GM19239 (cell line): ENCODE measurements around the gene UBAP2.
"Not testable (repeated sequence)": the region's sequence is repeated elsewhere in the genome, so short reads cannot be mapped to it uniquely, and the experiment has no call there.

Experiments used
- DNase-seq: peaks from one replicate; pipeline ENCODE4 v3.0.0; 2011; ENCODE audit warnings: low spot score; ENCODE audit not compliant: insufficient read length
- FAIRE-seq: peaks from 2 replicates; lab custom pipeline; 2011; peaks lifted over from hg19 to GRCh38; lab: Jason Lieb, UNC

The UBAP2 gene

DNA sequence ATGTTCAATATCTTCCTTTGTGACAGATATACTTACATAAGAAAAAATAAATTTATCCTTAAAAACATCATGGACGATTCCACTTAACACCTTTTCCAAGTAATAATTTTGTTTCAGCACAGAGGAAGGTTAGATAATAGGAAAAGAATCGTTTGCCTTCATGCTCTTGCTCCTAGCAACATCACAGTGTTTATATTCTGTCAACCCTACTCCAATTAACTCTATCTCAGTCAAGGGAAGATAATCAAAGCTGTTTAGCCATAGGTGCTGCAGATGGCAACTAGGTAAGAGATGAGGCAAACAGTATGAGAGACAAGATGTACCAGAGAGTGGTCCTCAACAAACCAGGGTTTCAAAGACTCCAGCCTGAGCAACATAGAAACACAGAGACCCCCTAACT, 55.6 kb downstream of the UBAP2 start:
- DNase-seq (no peak), FAIRE-seq (peak; percentile 26)

DNA sequence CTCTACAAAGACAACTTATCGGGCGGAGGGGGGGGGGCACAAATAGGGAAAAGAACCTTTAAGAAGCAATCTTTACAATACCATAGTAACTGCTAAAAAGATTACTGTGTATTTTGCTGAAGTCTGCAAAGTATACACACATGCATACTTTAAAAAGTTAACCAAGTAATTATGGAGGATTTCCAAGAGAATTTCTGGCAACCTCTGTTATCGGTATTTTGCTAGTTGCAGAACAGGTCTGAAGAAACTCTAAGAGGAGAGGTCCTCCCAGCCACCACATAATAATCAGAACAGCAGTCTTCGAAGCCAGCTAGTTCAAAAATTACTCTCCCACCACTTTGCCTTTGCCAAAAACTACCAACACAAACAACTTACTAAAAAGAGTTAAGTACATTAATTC, 56.1 kb downstream of the UBAP2 start:
- no peak for DNase-seq
- FAIRE-seq: no peak

DNA sequence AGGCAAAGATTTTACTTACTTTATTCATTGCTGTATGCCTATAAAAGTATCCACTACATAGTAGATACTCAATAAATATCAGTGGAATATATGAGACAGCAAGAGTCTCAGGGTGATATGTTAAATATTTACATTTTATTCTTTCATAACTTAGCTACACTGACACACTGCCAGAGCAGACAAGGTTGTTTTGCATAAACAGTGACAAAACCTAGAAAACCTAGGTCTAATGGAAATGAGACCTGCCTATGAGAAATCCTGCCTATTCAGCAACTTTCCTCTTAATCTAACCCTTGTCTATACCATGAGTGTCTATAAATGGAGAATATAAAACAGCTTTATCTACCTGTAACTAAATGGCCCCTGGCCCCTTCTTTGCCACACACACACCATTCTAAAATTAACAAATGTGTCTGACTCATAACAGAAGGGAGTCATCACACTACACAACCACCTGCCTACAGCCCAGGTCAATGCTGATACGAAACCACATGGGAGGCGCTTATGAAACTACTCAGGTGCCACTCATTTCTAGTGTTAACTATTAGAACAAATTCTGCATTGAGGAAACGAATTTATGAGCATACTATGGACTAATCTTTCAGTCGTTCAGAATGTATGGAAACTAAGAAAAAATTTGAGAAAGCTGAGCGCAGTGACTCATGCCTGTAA, 60.3 kb downstream of the UBAP2 start:
- FAIRE-seq (peak; percentile 98), DNase-seq (peak; percentile 60)

DNA sequence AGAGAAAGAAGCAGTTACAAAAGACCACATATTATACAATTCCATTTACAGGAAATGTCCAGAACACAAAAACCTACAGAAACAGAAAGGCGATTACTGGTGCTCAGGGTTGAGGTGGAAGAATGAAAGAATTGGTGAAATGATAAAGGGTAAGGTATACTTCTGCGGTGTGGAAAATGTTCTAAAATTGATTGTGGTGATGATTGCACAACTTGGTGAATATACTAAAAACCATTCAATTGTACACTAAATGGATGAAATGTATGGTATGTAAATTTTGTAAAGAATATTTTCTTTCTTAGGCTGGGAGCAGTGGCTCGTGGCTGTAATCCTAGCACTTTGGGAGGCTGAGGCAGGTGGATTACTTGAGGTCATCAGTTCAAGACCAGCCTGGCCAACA, 72.3 kb downstream of the UBAP2 start:
- FAIRE-seq (no peak), DNase-seq (no peak)

DNA sequence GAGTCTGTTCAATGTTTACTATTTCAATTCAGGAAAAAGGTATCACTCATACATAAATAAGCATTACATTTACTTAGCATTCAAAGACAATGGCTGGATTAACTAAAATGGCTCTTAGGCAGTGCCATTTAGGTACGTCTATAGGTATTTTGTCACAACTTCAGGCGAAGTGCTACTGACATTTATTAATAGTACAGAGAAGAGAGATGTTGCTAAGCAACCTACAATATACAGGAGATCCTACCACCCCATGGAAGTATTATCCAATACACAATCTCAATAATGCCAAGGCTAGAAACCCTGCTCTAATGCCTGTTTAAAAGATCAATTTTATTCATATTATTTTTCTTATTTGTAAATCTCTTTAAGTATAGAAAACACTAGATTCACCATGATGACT, 76.0 kb downstream of the UBAP2 start:
- FAIRE-seq: no peak
- no peak for DNase-seq

- no peak for FAIRE-seq
Measured at GRCh38 chr9:33964086-33964768, 84.5 kb downstream of the UBAP2 start.

GRCh38 chr9:33962468-33962867, 86.2 kb downstream of the UBAP2 start:
- not testable (repeated sequence) for FAIRE-seq

More at GRCh38 chr9:33964086-33964768, 84.5 kb downstream of the UBAP2 start:
- no peak for DNase-seq

DNA sequence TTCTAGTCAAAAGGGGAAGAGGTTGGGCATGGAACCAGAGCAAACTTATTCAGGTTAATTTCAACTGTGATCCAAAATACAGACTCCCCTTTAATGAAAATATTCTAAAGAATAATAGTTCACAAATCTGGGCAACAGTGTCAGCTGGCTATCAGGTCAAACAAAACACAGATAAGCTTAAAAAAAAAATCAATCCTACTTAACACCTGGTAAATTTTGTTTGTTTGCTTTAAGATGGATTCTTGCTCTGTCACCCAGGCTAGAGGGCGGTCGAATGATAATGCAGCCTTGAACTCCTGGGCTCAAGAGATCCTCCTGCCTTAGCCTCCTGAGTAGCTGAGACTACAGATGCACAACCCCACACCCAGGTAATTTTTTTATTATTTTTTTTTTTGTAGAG, 89.0 kb downstream of the UBAP2 start:
- FAIRE-seq: no peak
- no peak for DNase-seq

More at GRCh38 chr9:33962468-33962867, 86.2 kb downstream of the UBAP2 start:
- not testable (repeated sequence) for DNase-seq

DNA sequence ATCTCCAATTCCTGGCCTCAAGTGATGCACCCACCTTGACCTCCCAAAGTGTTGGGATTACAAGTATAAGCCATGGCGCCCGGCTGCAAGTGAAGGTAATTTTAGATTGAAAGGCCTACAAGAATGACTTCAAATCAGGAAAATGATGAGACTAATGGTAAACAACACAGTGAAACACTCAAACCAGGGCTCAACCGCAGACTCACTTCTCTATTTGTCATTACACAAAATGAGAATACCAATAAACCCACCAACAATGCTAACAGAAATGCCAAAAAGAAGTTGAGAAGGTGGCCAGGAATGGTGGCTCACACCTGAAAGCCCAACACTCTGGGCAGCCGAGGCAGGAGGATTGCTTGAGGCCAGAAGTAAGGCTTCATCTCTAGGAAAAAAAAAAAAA, 92.1 kb downstream of the UBAP2 start:
- DNase-seq (no peak), FAIRE-seq (no peak)

GRCh38 chr9:33952066-33952465, 96.6 kb downstream of the UBAP2 start:
- FAIRE-seq (no peak), DNase-seq (no peak)

- FAIRE-seq: no peak
- no peak for DNase-seq
Measured at GRCh38 chr9:33950371-33950770, 98.3 kb downstream of the UBAP2 start.

GRCh38 chr9:33946779-33947535, 101.7 kb downstream of the UBAP2 start:
- no peak for DNase-seq
- no peak for FAIRE-seq

DNA sequence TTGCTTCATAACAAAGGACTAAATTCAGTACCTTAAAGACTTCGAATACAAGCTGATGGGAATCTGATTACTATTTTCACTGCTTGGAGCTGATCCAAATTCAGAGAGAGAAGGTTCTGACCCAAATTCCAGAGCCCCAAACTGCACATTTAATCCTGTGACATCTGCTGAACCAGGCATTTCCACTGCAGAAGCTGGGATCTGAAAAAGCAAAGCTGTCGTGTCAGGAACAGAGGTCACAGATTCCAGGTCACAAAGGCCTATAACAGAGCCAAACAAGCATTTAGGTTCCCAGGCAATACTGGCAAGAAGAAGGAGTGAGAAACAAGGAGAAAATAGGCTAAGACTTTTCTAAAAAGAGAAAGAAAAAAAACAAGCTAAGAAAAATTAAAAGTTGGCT, 105.3 kb downstream of the UBAP2 start:
- DNase-seq (no peak), FAIRE-seq (no peak)

- DNase-seq (no peak), FAIRE-seq (no peak)
Measured at GRCh38 chr9:33942471-33943083, 106.1 kb downstream of the UBAP2 start.

DNA sequence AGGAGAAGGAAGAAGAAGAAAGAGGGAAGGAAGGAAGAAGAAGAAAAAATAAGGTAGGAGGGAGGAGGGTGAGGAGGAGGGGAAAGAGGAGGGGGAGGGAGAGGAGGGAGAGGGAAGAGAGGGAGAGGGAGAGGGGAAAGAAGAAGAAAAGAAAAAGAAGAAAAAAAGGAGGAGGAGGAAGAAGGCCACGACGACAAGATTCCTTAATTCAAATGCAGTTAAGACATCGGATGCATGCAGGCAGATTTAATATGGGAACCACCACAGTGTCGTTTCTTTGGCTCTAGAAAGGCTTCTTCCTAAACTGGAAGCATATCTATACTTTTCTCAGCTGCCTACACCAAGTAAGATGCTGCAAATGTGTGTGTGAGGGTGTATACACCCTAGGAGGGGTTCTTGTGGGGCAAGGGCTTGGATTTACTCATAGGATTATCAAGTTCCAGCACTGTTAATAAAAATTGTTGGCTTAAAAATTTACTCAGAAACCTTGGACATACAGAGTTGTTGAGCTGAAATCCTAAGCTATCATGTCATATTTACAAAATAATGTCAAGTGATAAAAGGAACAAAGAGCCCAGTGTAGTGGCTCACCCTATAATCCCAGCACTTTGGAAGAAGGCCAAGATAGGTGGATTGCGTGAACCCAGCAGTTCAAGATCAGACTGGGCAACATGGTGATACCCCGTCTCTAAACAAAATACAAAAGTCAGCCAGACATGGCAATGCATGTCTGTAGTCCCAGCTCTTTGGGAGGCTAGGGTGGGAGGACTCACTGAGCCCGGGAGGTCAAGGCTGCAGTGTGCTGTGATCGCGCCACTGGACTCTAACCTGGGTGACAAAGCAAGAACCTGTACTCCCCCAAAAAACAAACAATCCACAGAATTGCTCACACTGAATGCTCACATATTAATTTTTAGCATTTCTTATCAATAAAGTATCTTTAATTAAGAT, 108.5 kb downstream of the UBAP2 start:
- no peak for FAIRE-seq
- no peak for DNase-seq

DNA sequence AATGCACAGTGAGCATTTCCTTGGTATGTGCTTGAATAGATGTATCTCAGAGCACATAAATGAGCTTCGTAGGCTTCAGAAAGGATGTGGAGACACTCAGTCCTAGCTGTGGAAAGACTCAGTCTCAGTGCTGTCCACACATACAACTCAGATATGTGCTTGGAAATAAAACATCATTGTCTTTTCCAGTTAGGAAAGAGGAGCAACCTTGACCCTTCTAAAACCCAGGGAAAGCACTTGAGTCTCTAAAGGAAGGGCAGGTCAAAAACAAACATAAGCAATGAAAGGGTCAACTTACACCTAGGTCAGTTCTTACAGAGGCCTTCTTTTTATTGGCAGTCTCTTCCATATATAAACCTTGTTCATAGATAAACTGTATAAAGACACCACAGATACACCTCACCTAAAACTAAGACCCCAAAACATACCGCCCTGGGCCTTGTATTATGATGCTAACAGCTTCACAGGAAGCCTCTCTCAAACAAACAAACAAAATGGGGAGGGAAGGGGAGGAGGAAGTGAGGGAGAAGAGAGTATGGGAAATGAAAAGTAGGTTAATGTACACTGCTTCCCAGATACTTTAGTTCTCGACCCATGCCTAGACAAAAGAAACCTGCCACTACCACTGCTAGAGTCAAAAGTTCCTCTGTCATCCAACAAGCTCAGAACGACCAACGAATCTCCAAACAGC, 114.4 kb downstream of the UBAP2 start:
- FAIRE-seq (no peak), DNase-seq (no peak)

DNA sequence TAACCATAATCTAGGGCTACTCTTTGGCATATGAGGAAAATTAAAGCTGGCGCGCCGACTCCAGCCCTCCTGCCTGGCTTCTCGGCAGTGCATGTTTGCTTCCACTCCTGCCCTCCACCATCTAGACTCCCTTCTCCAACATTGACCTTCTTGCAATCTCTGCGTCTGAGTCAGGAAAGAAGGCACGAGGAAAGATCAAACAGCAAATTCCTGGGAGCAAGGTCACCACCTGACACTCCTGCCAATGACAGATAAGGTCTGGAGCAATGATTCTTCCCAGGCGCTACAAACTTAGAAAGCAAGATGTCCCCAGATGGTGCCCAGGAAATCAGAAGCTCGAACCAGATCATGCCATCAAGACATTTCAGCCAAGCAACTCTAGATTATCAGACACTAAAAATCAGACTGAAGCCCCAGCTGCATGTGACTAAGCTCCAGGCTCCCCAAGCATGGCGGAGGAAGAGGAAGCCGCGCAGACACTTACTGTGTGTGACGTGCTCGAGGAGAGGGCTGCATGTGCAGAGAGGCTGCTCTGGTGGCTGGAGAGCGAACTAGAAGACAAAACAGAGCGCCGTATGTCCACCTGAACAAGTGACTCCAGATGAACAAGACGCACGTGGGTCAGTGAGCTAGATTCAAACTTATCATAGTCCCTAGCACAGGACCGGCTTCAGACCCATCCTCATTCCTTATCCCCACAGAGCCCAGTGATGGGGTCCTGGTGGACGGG, 116.4 kb downstream of the UBAP2 start:
- FAIRE-seq (no peak), DNase-seq (no peak)

DNA sequence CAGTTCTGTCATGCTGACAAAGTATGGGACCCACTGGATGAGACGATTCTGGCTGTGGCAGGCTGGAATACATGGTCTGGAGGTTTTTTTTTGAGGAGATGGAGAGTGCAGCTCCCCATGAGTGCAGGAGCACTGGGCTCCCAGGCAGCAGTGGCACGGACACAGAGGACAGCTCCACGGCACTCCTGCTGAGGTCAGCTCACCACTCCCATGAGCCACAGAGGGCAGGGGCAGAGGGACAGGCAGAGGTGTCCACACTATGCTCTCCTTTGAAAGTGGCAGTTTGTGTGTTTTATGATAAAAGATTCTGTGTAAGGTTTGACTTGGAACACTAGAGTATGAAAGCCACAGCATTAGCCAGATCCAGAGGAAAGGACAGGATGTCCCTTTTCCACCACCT, 117.4 kb downstream of the UBAP2 start:
- no peak for DNase-seq
- FAIRE-seq: no peak
